Ovary (tissue), 9 donors: ENCODE measurements around the gene TNS3. TPM values are rescaled to one million over a fixed set of nuclear protein-coding genes. Genes with fewer than 3 reads are reported as not detected.

ENCODE experiments used
- DNase-seq, 5 donors: peaks; one replicate each; pipeline ENCODE4 v3.0.0-alpha.2; 2019 to 2020
- H3K27ac ChIP-seq, 2 donors: fragments of 200-600 bp; one replicate each; pipeline versions ENCODE4 v1.5.1 to v1.8.0; 2019 to 2022
- H3K27me3 ChIP-seq: fragments of 200-600 bp; one replicate; pipeline ENCODE4 v1.8.0; 2022
- H3K36me3 ChIP-seq: fragments of 200-600 bp; sonication (generic); one replicate; pipeline ENCODE4 v1.5.1; 2019
- H3K4me1 ChIP-seq: one replicate; pipeline ENCODE4 v1.8.1; 2013; ENCODE audit warnings: mild to moderate bottlenecking, moderate library complexity; ENCODE audit not compliant: insufficient read depth
- H3K4me3 ChIP-seq: fragments of 200-600 bp; sonication (generic); one replicate; pipeline ENCODE4 v1.5.1; 2017
- H3K9me3 ChIP-seq, 2 donors: fragments of 200-600 bp in 1 of 2; sonication (generic) in 1 of 2; one replicate each; pipeline versions ENCODE4 v1.5.1 to v1.8.1; 2013 to 2019; ENCODE audit warnings: mild to moderate bottlenecking in 1 of 2, moderate library complexity in 1 of 2
- EP300 ChIP-seq: sonication (generic); formaldehyde crosslinking; IDR thresholded peaks from one replicate; pipeline ENCODE4 v1.6.1; 2017; ENCODE audit warnings: antibody characterized with exemption
- POLR2A ChIP-seq: fragments of 450-650 bp; IDR thresholded peaks from one replicate; pipeline ENCODE4 v1.6.1; 2017; ENCODE audit warnings: antibody characterized with exemption, mild to moderate bottlenecking, moderate library complexity
- WGBS, 3 donors: extraction: QIAGEN DNeasy Blood & Tissue Kit in 1 of 3; methylation state at CpG; one replicate each; pipeline versions ENCODE4 v1.1.5 to v1.1.7; 2013 to 2017; 5-methylcytosine and 5-hydroxymethylcytosine counted together
- intact Hi-C, 4 donors: fragments of 100-400 bp; cut with DNase I; formaldehyde crosslinking; loops; one replicate each; pipeline versions ENCODE4 v1.11.0 to v1.15.1; 2022 to 2023
- polyA plus RNA-seq, 2 donors: library from polyadenylated mRNA; stranded (reverse); fragments of 200-250 nt in 1 of 2; fragments of 350-450 nt in 1 of 2; fragmentation: Illumina TruSeq in 1 of 2; extraction: RNeasy Lipid Tissue Mini Kit (QIAGEN cat#74804) in 1 of 2; gene quantifications; one replicate each; pipeline ENCODE4 v1.2.3, GENCODE V29; 2013 to 2014
- total RNA-seq, 7 donors: library from RNA; depleted of rRNA in 2 of 7; stranded (reverse); fragments of >200 nt in 2 of 7; fragmentation: NEBNext Ultra II Directional in 3 of 7; extraction: Animal tissue kit (Norgen Biotek cat#: 25700) in 3 of 7; gene quantifications; one replicate each; pipeline versions ENCODE4 v1.1.0 to v1.2.4, GENCODE V29; 2016 to 2023
- TF ChIP-seq, protein P1 (sequence below), 3 donors: fragments of 450-650 bp in 2 of 3; fragments of 200-600 bp in 1 of 3; IDR thresholded peaks; one replicate each; pipeline versions ENCODE4 v1.5.1 to v1.8.0; 2016 to 2022; ENCODE audit warnings: antibody characterized with exemption in 3 of 3, mild to moderate bottlenecking in 1 of 3
- donor health status: DM: no; HTN: no; CAD: no; lungs with moderate emphysema.
- donor health status: DM: no; HTN: no; CAD: no.
- donor health status: Bipolar disorder and iron deficiency.
- donor health status: DM: yes; HTN: yes; CAD: no.
- donor health status: DM: no; HTN: no; CAD: no.
- donor health status: DM: yes; HTN: yes; CAD: no.

The TNS3 gene
- total and polyA plus RNA-seq, 9 donors = 36.6 to 137 (median 91.3) TPM

DNA sequence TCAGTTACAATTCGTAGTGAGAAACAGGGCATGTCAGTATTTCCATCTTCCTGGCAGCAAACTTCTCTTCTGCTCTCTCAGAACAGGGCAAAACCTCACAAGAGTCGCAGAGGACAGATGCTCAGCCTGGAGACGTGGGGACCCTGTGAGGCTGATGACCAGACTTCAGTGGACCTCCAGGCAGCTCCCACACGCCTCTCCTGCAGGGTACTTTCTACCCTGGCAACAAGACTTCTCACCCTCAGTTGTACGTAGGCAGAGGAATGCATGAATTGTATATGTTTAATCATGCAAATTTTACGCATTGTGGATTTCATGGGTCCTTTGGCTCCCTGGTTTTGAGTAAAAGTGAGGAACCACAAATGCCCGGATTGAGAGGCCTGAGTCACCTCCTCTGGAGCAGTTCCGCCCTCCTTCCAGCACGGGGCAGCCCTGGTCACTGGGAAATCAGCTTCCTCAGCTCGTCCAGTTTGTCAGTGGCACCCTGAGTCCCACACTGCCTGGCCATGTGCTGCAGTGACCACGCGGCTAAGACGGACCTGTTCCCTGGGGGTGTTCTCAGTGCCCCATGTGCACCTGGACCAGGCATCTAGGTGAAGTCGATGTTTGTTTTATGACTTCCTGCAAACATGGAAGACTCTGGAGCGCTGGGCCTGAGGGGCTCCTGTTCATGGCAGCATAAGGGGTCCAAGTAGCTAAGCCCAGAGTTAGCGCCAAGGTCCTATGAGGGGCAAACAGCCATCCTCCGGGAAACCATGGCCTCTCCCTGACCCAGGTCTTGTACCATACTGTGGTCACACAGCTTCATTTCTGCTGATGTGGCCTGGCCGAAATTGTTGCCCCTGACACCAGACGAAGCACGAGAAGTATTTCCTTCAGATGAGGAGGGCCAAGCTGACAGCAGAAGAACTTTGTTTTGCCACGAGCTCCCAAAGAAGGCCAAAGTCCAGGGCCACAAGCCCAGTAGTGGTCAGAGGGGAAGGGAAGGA, 165.1 kb downstream of the TNS3 start:
- no peaks in the 10 kb centered on the region for H3K36me3 ChIP-seq
- 77 to 84% (median 78%) methylated on average over 21 of the region's 21 CpGs for WGBS, 3 donors
- H3K4me3 ChIP-seq = no peak overlapping the region
- intact Hi-C loops = no loop called here
- no peaks in the 10 kb centered on the region for H3K27me3 ChIP-seq
- DNase-seq = peak in 1 of 5 donors; percentile 18
- H3K4me1 ChIP-seq = peaks cover 20% of the 10 kb centered on the region
- H3K9me3 ChIP-seq = no peaks in the 10 kb centered on the region
- no peak for TF ChIP-seq POLR2A
- TF ChIP-seq EP300 = no peak
- TF ChIP-seq, protein P1, sequence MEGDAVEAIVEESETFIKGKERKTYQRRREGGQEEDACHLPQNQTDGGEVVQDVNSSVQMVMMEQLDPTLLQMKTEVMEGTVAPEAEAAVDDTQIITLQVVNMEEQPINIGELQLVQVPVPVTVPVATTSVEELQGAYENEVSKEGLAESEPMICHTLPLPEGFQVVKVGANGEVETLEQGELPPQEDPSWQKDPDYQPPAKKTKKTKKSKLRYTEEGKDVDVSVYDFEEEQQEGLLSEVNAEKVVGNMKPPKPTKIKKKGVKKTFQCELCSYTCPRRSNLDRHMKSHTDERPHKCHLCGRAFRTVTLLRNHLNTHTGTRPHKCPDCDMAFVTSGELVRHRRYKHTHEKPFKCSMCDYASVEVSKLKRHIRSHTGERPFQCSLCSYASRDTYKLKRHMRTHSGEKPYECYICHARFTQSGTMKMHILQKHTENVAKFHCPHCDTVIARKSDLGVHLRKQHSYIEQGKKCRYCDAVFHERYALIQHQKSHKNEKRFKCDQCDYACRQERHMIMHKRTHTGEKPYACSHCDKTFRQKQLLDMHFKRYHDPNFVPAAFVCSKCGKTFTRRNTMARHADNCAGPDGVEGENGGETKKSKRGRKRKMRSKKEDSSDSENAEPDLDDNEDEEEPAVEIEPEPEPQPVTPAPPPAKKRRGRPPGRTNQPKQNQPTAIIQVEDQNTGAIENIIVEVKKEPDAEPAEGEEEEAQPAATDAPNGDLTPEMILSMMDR (IDR thresholded peaks at IDR 0.05) = no peak
- H3K27ac ChIP-seq = no peak overlapping the region

DNA sequence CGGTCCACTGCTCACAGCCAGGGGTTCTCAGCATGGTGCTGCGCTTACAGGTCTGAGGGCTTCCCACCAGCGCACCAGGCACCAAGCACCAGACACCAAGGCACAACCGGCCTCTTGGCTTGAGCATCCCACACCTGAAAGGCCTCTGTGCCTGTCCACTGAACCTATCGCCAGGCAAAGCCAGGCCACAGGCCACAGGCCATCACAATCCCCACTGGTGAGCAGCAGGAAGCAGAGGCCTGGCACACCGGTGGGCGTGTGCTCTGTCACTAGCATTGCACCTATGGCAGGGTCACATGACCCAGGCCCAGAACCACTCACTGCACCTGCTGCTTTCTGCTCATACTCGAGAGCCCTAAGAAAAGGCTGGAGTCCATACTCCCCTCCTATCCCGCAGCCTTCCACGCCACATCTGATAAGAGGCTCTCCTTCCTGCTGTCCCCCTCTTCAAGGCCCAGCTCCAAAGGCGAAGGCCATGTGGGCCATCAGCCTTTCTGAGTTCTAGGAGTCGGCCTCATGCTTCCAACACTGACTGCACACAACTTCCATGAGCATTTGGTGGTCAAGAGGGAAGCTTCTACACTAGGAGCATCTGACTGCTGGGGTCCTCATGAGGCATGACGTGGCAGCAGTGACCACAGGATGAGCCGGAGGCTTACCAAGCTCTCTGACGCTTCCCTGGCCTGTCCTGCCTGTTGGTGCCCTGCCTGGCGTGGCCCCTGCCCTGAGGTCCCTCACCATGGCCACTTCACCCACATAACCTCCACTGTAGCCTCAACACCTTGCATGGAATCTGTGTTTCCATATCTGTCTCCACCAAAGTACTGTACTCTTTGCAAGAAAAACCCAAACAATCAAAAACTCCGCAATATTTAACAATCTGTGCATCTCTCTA, 166.3 kb downstream of the TNS3 start:
- Histone ChIP-seq H3K36me3 (no peaks in the 10 kb centered on the region), H3K27me3 (no peaks in the 10 kb centered on the region), H3K4me3 (no peak overlapping the region), H3K27ac (no peak overlapping the region), H3K9me3 (no peaks in the 10 kb centered on the region), H3K4me1 (peaks cover 14% of the 10 kb centered on the region)
- TF ChIP-seq POLR2A = no peak
- TF ChIP-seq EP300 = no peak
- TF ChIP-seq, protein P1 (IDR thresholded peaks at IDR 0.05) = no peak
- intact Hi-C loops = no loop called here
- 90 to 98% (median 93%) methylated on average over 17 of the region's 17 CpGs for WGBS, 3 donors
- peak in 1 of 5 donors; percentile 11 for DNase-seq

DNA sequence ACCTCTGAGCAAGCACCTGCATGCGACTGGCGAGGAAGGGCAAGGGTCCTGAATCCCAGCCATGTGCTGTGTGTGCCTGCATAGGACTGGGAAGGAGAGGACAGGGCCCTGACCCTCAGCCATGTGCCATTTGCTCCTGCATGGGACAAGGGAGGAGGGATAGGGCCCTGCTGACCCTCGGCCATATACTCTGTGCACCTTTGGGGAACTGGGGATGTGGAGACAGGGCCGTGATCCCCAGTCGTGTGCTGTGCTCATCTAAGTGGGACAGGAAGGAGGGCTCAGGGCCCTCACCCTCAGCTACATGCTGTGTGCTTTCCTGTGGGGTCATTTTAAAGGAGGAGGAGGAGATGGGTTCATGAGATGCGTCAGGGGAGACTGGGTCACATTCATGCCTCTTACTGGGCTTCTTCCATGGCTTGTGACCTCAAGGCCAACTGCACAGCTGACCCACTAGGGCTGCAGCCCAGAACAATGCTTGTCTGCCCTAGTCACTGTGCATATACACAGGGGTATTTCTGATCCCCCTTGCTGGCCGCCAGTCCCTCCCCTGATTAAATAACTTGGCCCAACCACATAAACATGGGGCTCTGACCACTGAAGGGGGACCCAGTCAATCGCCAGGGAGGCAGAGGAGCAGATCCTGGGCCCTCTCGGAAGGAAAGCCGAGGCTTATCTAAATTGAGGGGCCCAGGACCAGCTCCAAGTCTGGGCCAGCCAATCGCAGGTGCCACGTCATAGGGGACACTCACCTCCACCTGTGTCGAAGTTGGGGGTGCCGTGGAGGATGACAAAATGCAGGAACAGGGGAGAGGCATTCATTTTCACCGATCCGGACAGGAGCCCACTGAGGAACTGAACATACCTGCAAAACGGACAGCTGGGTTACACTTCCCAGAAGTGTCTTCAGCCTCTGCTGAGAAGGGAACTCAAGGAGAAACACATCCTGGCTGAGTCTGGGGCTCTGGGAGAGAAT, 167.3 kb downstream of the TNS3 start:
- no peaks in the 10 kb centered on the region for H3K36me3 ChIP-seq
- intact Hi-C loops = no loop called here
- peak in 1 of 5 donors; percentile 13 for DNase-seq
- H3K4me3 ChIP-seq = no peak overlapping the region
- peaks cover 14% of the 10 kb centered on the region for H3K4me1 ChIP-seq
- no peaks in the 10 kb centered on the region for H3K9me3 ChIP-seq
- 88 to 92% (median 88%) methylated on average over 17 of the region's 17 CpGs for WGBS, 3 donors
- no peak overlapping the region for H3K27ac ChIP-seq
- no peak for TF ChIP-seq EP300
- no peak for TF ChIP-seq POLR2A
- TF ChIP-seq, protein P1 (IDR thresholded peaks at IDR 0.05) = no peak
- no peaks in the 10 kb centered on the region for H3K27me3 ChIP-seq
